ENCODE data around the gene ARHGEF1.

Gene ARHGEF1

GRCh38 chr19:41926028-41926762, 43.2 kb downstream of the ARHGEF1 start:
- Histone ChIP-seq H3K27ac (ENCODE audit: low read length) (no peak overlapping the region), H3K27me3 (ENCODE audit: control insufficient read depth, insufficient read depth, low read length) (peaks cover 99% of the 10 kb centered on the region), H3K36me3 (ENCODE audit: control insufficient read depth, low read depth, low read length) (no peaks in the 10 kb centered on the region), H3K9me3 (ENCODE audit: control insufficient read depth, low read depth, low read length) (no peaks in the 10 kb centered on the region), H3K9ac (ENCODE audit: low read length) (no peak overlapping the region), H3K4me1 (ENCODE audit: control insufficient read depth, low read depth, low read length) (peaks cover 3% of the 10 kb centered on the region), H3K4me3 (ENCODE audit: low read length) (no peak overlapping the region)

GRCh38 chr19:41926763-41927496, 43.9 kb downstream of the ARHGEF1 start:
- H3K4me1 ChIP-seq (ENCODE audit: control insufficient read depth, low read depth, low read length): peaks cover 6% of the 10 kb centered on the region
- H3K9ac ChIP-seq (ENCODE audit: low read length): no peak overlapping the region
- no peak overlapping the region for H3K4me3 ChIP-seq (ENCODE audit: low read length)
- H3K27me3 ChIP-seq (ENCODE audit: control insufficient read depth, insufficient read depth, low read length): peaks cover 99% of the 10 kb centered on the region
- H3K36me3 ChIP-seq (ENCODE audit: control insufficient read depth, low read depth, low read length): no peaks in the 10 kb centered on the region
- no peaks in the 10 kb centered on the region for H3K9me3 ChIP-seq (ENCODE audit: control insufficient read depth, low read depth, low read length)
- no peak overlapping the region for H3K27ac ChIP-seq (ENCODE audit: low read length)

- Histone ChIP-seq H3K27ac (ENCODE audit: low read length) (no peak overlapping the region), H3K36me3 (ENCODE audit: control insufficient read depth, low read depth, low read length) (no peaks in the 10 kb centered on the region), H3K4me1 (ENCODE audit: control insufficient read depth, low read depth, low read length) (peaks cover 4% of the 10 kb centered on the region), H3K27me3 (ENCODE audit: control insufficient read depth, insufficient read depth, low read length) (peaks cover 99% of the 10 kb centered on the region), H3K9ac (ENCODE audit: low read length) (no peak overlapping the region), H3K9me3 (ENCODE audit: control insufficient read depth, low read depth, low read length) (no peaks in the 10 kb centered on the region), H3K4me3 (ENCODE audit: low read length) (peak overlapping the region; percentile 49)
Measured at GRCh38 chr19:41927497-41928192, 44.7 kb downstream of the ARHGEF1 start.

- peaks cover 4% of the 10 kb centered on the region for H3K4me1 ChIP-seq (ENCODE audit: control insufficient read depth, low read depth, low read length)
- no peak within 1 kb of the TSS for H3K9ac ChIP-seq (ENCODE audit: low read length)
- peaks cover 99% of the 10 kb centered on the region for H3K27me3 ChIP-seq (ENCODE audit: control insufficient read depth, insufficient read depth, low read length)
- H3K27ac ChIP-seq (ENCODE audit: low read length): no peak within 1 kb of the TSS
- H3K36me3 ChIP-seq (ENCODE audit: control insufficient read depth, low read depth, low read length): no peaks in the 10 kb centered on the region
- no peaks in the 10 kb centered on the region for H3K9me3 ChIP-seq (ENCODE audit: control insufficient read depth, low read depth, low read length)
- peak within 1 kb of the TSS; percentile 49 for H3K4me3 ChIP-seq (ENCODE audit: low read length)
Measured at GRCh38 chr19:41928221-41928683, 45.3 kb downstream of the ARHGEF1 start, which contains the start of gene ERFL. TSS of gene ERFL (minus strand) at chr19:41928449. CDS start at chr19:41912919, 15,530 bp downstream.

GRCh38 chr19:41928754-41929535, 46.0 kb downstream of the ARHGEF1 start:
- no peak overlapping the region for H3K4me3 ChIP-seq (ENCODE audit: low read length)
- H3K27ac ChIP-seq (ENCODE audit: low read length): no peak overlapping the region
- H3K36me3 ChIP-seq (ENCODE audit: control insufficient read depth, low read depth, low read length): no peaks in the 10 kb centered on the region
- no peak overlapping the region for H3K9ac ChIP-seq (ENCODE audit: low read length)
- H3K4me1 ChIP-seq (ENCODE audit: control insufficient read depth, low read depth, low read length): peaks cover 4% of the 10 kb centered on the region
- peaks cover 100% of the 10 kb centered on the region for H3K27me3 ChIP-seq (ENCODE audit: control insufficient read depth, insufficient read depth, low read length)
- H3K9me3 ChIP-seq (ENCODE audit: control insufficient read depth, low read depth, low read length): no peaks in the 10 kb centered on the region

GRCh38 chr19:41929536-41930071, 46.6 kb downstream of the ARHGEF1 start:
- H3K9me3 ChIP-seq (ENCODE audit: control insufficient read depth, low read depth, low read length): no peaks in the 10 kb centered on the region
- no peak overlapping the region for H3K9ac ChIP-seq (ENCODE audit: low read length)
- H3K4me3 ChIP-seq (ENCODE audit: low read length): no peak overlapping the region
- peaks cover 100% of the 10 kb centered on the region for H3K27me3 ChIP-seq (ENCODE audit: control insufficient read depth, insufficient read depth, low read length)
- H3K27ac ChIP-seq (ENCODE audit: low read length): no peak overlapping the region
- H3K36me3 ChIP-seq (ENCODE audit: control insufficient read depth, low read depth, low read length): no peaks in the 10 kb centered on the region
- peaks cover 4% of the 10 kb centered on the region for H3K4me1 ChIP-seq (ENCODE audit: control insufficient read depth, low read depth, low read length)

- Histone ChIP-seq H3K4me1 (ENCODE audit: control insufficient read depth, low read depth, low read length) (peaks cover 4% of the 10 kb centered on the region), H3K27ac (ENCODE audit: low read length) (no peak overlapping the region), H3K9ac (ENCODE audit: low read length) (no peak overlapping the region), H3K36me3 (ENCODE audit: control insufficient read depth, low read depth, low read length) (no peaks in the 10 kb centered on the region), H3K9me3 (ENCODE audit: control insufficient read depth, low read depth, low read length) (no peaks in the 10 kb centered on the region), H3K4me3 (ENCODE audit: low read length) (no peak overlapping the region), H3K27me3 (ENCODE audit: control insufficient read depth, insufficient read depth, low read length) (peaks cover 100% of the 10 kb centered on the region)
Measured at GRCh38 chr19:41930322-41930722, 47.3 kb downstream of the ARHGEF1 start.

GRCh38 chr19:41930926-41931592, 48.1 kb downstream of the ARHGEF1 start:
- Histone ChIP-seq H3K27ac (ENCODE audit: low read length) (no peak overlapping the region), H3K4me3 (ENCODE audit: low read length) (peak overlapping the region; percentile 19), H3K9ac (ENCODE audit: low read length) (no peak overlapping the region), H3K9me3 (ENCODE audit: control insufficient read depth, low read depth, low read length) (no peaks in the 10 kb centered on the region), H3K27me3 (ENCODE audit: control insufficient read depth, insufficient read depth, low read length) (peaks cover 100% of the 10 kb centered on the region), H3K36me3 (ENCODE audit: control insufficient read depth, low read depth, low read length) (no peaks in the 10 kb centered on the region), H3K4me1 (ENCODE audit: control insufficient read depth, low read depth, low read length) (peaks cover 4% of the 10 kb centered on the region)

GRCh38 chr19:41932259-41932719, 49.3 kb downstream of the ARHGEF1 start:
- H3K27me3 ChIP-seq (ENCODE audit: control insufficient read depth, insufficient read depth, low read length): peaks cover 100% of the 10 kb centered on the region
- peaks cover 4% of the 10 kb centered on the region for H3K4me1 ChIP-seq (ENCODE audit: control insufficient read depth, low read depth, low read length)
- H3K36me3 ChIP-seq (ENCODE audit: control insufficient read depth, low read depth, low read length): no peaks in the 10 kb centered on the region
- H3K27ac ChIP-seq (ENCODE audit: low read length): no peak overlapping the region
- no peaks in the 10 kb centered on the region for H3K9me3 ChIP-seq (ENCODE audit: control insufficient read depth, low read depth, low read length)
- H3K9ac ChIP-seq (ENCODE audit: low read length): no peak overlapping the region
- no peak overlapping the region for H3K4me3 ChIP-seq (ENCODE audit: low read length)

- Histone ChIP-seq H3K27me3 (ENCODE audit: control insufficient read depth, insufficient read depth, low read length) (peaks cover 100% of the 10 kb centered on the region), H3K4me1 (ENCODE audit: control insufficient read depth, low read depth, low read length) (peaks cover 4% of the 10 kb centered on the region), H3K27ac (ENCODE audit: low read length) (no peak overlapping the region), H3K9me3 (ENCODE audit: control insufficient read depth, low read depth, low read length) (no peaks in the 10 kb centered on the region), H3K4me3 (ENCODE audit: low read length) (no peak overlapping the region), H3K36me3 (ENCODE audit: control insufficient read depth, low read depth, low read length) (no peaks in the 10 kb centered on the region), H3K9ac (ENCODE audit: low read length) (no peak overlapping the region)
Measured at GRCh38 chr19:41932720-41933332, 49.8 kb downstream of the ARHGEF1 start.
